ENCODE measurements around the gene KCTD11.
"Not testable (repeated sequence)": the region's sequence is repeated elsewhere in the genome, so short reads cannot be mapped to it uniquely, and the experiment has no call there.

KCTD11 gene

DNA sequence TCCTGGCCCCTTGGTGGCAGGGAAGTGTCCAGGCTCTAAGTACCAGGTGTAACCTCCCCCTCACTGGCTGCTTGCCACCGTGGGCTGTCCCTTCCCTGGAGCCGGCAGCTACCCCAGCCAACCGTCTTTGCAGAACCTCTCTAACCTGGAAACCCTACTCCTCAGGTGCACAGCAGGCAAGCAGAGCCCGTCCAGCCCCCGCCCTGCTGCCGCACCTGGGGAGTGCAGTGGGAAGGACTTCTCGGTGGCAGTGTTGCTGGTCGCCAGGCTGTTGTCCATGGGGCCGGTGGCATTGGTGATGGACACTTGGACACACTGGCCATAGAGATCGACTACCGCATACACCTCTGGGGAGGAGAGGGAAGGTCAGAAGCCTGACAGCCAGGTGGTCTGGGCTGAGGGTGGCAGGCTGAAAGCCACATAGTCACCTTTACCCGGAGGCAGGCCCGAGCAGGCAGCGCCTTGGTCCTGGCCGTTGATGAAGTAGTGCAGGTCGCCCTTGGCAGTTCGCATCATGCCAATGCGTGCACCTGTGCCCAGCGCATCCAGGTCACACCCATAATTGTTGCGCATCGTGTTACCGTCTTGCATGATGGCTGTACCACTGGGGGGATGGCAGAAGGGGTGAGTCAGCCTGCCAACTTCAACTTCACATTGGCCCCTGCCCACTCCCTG, 29.3 kb upstream of the KCTD11 start:
- no peak for ATAC-seq

DNA sequence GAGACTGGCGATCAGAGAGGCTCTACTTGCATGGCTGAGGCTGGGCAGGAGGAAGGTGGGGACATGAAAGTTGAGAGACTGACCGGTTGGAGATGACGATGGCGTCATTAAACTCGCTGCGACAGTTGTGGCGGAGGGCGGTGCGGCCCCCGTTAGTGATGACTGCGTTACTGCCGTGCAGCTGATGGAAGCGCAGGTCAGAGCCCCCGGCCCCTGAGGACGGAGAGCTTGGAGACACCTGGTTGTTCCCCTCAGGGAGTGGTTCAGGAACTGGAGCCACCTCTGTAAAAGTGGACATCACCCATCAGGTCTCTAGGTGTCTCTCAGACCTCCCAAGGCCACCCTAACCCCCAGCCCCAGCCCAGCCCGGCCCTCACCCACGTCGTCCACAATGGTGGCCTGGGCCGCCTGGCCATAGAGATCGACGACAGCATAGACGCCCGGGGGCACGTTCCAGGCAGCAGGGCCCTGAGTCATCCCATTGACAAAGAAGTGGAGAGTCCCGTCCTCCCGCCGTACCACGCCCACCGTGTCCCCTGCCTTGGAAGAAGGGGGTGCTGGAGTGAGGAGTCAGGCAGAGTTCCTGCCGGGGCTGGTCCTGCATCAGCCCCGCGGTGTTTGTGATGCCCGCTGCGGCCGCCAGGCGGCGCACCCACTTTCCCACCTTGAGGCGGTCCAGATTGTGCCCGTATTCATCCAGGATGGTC, 28.1 kb upstream of the KCTD11 start:
- ATAC-seq = peak; percentile 33 to 42

DNA sequence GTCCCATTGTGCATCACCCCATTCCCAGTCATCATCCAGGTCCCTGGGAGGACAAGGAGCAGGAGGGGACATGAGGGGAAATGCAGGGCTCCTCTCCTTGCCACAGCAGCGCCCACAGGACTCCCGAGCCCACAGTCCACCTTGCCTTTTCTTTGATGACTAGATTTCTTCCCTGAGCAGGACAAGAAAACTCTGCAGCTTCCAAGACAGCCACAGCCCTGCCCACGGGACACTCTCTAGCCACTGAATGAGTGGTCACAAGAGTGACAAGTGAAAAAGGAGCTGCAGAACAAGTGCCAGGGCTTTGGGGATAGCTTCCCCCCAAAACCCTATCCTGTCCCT, 27.6 kb upstream of the KCTD11 start:
- ATAC-seq = no peak

DNA sequence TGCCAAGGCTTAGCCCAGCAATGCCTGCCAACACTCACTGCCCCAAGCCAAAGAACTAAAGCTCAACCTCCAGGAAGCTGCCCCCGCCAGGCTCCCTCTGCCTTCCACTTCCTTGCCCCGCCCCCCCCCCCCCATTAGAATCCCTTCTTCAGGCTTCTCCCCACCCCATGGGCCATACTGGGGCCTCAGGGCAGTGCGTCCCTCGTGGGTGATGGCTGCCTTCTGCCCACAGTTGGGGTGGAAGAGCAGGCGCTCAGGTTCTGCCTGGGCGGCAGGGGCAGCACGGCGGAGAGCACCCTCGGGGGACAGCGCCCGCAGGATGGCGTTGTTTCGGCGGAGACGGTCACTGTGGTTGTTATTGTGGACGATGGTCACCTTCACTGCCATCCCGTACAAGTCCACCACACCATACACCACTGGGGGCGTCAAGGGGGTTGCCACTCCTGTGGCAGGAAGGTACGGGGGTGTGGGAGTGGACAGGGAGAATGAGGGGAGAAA, 26.9 kb upstream of the KCTD11 start:
- no peak for ATAC-seq

DNA sequence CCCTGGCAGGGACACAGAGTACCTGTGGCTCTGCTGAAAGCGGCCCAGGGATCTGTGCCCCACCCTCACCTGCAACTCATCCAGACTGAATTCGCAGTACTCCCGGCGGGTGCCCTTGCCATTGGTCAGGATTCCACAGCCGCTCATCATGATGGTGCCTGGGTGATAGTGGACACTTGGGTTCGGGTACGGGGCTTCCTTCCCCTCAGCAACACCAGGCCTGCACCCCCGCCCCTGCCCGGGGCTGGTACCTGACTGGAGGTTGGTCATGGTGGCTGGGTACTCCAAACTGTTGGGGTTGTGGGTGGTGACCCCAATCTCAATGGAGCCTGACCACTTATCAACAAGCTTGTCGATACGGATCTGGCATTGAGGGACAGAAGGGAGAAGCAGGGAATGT, 25.8 kb upstream of the KCTD11 start:
- ATAC-seq = no peak

DNA sequence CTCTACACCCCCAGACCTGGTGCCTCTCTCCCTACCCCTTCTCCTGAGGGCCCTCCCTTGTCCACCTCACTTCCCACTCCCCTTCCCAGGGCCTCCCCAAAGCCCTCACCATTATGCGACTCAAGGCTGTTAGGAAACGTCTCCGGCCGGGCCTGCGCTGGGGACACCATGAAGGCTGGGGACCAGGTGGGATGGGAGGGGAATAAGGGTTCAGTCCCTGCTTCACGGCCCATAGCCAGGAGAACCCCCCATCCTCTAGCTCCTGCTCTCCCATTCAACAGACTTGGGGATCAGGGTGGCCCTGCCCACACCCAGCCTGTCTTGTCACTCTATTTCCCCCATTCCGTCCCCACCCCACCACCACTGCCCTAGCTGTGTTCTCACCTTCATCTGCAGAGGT, 24.9 kb upstream of the KCTD11 start:
- ATAC-seq = no peak

DNA sequence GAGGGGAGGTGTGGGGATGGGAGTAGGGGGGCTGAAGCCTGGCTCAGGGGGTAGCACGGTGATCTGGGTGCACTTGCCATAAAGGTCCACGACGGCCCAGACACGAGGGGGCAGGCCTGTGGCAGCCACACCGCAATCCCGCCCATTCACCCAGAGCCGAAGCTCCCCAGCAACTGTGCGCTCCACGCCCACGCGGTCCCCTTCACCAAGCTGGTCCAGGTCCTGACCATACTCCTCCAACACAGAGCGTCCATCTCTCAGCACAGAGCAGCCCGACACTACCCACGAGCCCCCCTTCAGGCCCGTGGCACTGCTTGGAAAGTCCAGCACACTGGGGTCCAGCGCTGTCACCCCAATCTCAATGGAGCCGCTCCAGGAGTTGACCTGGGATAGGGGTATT, 24.5 kb upstream of the KCTD11 start:
- ATAC-seq = no peak

DNA sequence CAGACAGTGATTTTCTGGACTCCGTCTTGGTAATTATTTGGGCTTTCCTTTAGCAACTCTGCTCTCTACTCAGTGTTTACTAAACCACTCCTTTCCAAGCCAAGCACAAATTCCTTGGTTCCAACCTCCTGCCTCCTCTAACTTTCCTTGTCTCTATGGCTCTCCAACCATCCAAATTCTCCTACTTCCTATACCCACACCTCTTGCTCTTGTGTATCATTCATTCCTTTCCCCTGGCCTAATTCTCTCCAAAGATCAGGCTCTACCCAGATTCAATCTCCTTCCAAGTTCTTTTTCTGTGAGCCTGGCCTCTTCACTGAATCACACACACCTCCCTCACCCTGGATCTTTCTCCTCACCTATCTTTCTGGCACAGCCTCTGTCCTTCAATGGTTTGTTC, 24.0 kb upstream of the KCTD11 start:
- ATAC-seq = no peak

DNA sequence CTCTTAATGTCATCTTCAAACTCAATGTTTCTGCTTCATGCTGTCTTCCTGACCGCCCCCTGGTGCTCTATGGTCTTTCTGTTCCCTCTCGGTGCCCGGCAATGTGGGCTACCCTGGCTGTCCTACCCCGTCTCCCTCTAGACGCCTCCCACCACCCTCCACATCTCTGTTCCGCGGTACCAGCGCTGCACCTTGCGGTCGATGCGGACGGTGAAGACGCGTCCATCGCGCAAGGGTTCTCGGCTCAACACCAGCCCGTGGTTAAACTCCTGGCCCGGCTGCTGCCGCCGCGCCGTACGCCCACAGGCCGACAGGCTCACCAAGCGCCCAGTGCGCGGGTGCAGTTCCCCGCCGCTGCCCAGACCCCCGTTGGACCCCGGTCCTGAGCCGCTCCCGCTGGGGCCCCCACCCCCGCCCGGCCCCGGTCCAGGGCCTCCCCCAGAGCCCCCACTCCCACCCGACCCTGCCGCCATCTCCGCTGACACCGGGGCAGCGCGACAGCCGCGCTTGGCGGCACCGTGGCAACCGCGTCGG, 23.1 kb upstream of the KCTD11 start, which contains the start of gene NEURL4:
TSS of gene NEURL4 (minus strand) at position 496 of the 534 bp plus-strand sequence. CDS start at position 473, 23 bp downstream.
- ATAC-seq = peak; percentile 6 to 12

DNA sequence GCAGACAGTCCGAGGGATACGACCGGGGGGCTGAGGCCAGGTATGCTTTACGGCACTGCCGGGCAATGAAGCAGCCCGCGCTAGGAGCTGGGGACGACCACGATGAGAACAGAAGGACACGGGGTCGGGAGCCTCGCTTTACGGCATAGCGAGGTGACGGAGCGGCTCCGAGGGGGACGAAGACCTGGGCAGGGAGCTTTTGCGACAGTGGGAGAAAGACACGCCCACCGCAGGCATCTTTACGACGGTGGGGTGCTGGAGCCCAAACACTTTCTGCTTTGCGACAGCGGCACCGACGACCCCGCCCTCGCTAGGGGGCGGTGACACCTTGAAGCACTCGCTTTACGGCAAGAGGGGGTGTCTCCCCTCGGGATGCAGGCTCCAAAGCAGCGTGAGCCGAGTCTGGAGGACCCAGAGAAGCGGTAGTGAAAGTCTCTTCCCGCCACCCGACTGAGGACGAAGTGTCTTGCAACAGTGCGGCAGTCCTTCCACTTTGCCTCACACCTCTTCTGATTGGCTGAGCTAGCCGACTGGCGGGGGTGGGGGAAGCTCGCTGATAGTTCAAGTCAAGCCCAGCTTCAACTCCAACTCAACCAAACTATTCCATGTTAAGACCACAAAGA, 22.5 kb upstream of the KCTD11 start:
- ATAC-seq = peak; percentile 74 to 80

DNA sequence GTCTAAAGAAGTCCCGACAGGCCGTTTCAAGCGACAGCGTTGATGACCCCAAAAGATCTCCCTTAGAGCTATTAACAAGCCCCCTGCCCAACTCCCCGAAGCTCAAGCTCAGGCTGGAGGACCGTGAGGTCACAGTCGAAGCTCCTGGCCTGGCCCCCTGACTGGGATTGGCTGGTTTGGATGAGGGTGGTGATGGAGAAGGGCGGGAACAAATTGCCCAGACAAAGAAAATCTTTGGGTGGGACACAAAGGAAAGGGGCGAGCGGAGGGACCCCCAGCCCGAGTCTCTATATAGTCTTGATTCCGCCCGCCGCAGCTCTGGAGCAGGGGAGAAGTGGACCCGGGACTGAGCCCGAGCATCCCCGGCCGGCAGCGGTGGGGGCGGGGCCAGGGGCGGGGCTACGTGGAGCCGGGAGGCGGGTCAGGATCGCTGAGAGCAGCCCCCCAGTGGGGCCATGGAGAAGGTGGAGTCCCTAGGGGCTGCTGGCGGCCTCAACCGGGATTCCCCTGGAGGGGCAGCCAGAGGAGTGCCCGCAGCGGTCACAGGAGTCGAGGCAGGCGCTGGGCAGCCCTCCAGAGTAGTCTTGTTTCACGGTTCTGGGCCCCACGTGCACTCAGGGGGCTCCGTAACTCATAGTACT, 21.8 kb upstream of the KCTD11 start:
- ATAC-seq = peak; percentile 64 to 70

DNA sequence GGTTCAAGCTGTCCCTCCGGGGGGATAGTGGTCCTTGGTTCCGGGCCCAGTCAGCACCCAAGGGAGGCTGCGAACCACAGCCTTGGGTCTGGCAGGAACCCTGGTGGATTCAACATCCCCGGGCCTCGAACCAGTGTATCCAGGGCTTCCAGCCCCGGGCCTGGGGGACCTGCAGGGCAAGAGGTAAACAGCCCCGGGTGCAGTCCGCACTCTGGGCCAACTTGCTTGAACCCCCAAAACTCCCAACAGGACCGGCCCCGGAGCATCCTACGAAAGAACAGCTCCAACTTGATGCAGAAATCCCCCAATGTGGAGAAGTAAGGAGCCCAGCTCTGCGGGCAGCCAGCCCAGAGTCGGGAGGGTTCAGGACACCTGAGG, 21.3 kb upstream of the KCTD11 start:
- ATAC-seq = no peak

DNA sequence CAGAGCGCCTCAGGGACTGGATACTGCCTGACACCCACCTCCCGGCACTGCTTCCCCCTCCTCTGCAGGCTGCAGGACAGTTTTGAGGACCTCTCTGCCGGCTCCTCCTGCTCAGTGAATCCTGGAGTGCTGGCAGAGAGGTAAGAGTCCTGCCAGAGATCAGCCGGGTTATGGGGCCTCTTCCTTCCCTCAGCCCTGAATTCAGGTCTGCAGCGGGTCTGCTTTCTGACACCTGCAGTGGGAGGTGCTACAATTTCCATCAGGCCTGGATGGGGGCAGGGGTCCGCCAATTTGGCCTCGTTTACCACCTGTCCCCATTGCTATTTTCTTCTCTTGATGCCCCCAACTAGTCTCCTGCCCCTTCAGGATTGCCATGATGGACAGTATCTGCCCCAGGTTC, 19.9 kb upstream of the KCTD11 start:
- ATAC-seq = no peak

DNA sequence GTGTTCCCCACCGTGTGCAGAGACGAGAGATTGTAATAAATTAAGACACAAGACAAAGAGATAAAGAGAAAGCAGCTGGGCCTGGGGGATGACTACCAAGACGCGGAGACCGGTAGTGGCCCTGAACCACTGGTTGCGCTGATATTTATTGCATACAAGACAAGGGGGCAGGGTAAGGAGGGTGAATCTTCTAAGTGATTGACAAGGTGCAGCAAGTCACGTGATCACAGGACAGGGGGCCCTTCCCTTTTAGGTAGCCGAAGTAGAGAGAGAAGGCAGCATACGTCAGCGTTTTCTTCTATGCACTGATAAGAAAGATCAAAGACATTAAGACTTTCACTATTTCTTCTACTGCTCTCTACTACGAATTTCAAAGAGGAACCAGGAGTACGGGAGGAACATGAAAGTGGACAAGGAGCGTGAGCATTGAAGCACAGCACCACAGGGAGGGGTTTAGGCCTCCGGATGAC, 19.3 kb upstream of the KCTD11 start:
- not testable (repeated sequence) for ATAC-seq

DNA sequence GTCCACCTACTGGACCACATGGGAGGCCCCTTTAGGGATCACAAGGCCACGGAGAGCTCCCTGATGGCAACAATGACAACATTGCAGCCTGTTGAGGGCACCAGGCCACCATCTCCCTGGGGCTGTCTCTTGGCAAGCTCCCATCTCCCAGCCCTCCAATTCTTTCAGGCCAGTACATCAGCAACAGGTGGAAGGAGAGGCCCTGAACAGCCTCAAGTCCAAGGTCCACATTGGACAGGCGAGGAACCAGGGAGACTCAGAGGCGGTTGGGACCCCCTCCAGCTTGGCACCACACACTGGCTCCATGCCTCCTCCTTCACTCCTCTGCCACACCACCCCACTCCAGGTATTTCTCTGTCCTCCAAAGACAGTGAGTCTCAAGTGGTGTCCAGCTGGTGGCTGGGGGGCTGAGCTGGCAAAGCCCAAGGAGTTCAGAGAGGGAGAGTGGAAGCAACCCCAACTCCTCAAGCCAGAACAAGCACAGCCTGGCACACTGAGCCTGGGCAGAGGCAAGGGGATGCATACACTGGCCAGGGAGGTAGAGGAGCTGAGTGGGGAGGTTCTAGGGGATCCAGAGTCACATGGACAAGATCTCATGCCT, 16.9 kb upstream of the KCTD11 start:
- ATAC-seq = no peak

DNA sequence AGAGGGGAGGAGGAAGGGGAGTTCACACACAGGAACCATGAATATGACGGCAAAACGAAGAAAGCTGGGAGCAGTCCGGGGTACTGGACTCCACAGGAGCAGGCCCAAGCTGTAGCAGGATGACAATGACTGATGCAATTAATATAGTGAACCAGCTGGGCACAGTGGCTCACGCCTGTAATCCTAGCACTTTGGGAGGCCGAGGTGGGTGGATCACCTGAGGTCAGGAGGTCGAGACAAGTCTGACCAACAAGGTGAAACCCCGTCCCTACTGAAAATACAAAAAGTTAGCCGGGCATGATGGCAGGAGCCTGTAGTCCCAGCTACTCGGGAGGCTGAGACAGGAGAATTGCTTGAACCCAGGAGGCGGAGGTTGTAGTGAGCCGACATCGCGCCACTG, 16.2 kb upstream of the KCTD11 start:
- ATAC-seq = not testable (repeated sequence)

DNA sequence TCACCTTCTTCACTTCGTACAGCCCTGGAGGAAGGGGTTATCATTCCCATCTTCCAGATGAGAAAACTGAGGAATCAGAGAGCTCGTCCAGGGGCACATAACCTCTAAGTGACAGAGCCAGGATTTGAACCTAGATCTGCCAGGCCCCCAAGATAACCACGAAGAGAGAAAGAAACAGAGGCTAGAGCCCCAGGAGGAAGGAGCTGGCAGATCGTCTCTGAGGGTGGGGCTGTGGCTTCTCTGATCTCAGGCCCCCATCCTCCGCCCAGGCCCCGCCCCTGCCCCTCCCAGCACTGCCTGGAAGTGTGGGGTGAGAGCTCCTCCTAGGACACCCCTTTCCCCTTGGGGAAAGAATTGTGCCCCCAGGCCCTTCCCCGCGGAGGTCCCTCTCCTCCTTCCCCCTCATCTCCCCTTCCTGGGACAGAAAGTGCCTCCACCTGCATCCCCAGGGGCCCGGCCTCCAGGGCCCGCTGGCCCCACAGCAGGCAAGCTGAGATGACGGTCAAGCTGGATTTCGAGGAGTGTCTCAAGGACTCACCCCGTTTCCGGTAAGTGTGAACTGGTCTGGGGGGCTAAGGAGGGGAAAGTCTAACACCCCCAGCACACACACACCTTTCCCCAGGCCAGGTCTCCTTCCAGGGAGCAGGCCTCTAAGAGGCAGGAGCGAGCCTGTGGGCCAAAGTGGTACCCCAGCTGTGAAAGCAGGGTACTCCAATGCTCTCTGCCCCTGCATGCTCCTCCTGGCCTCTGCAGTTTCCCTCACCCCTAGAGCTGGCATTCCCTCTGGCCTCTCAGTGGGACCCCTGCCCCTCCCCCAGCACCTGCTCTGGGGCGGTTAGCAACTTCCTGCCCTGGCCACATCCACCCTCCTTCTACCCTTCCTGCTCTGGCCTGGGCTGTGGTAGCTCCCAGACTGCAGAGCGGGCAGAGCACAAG, 15.5 kb upstream of the KCTD11 start, which contains the start of gene ACAP1:
TSS of gene ACAP1 (plus strand) at position 290 of the 936 bp plus-strand sequence. CDS start at position 496, 206 bp downstream.
- ATAC-seq = peak; percentile 95 to 96

DNA sequence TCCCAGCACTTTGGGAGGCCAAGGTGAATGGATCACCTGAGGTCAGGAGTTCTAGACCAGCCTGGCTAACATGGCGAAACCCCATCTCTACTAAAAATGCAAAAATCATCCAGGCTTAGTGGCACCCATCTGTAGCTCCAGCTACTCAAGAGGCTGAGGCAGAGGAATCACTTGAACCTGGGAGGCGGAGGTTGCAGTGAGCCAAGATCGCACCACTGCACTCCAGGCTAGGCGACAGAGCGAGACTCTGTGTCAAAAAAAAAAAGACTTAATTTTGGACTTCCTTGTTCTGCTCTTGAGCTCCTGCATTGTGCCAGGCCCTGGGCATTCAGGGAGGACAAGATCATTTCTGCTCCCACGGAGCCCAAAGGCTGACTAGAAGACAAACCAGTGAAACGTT, 14.4 kb upstream of the KCTD11 start:
- not testable (repeated sequence) for ATAC-seq

DNA sequence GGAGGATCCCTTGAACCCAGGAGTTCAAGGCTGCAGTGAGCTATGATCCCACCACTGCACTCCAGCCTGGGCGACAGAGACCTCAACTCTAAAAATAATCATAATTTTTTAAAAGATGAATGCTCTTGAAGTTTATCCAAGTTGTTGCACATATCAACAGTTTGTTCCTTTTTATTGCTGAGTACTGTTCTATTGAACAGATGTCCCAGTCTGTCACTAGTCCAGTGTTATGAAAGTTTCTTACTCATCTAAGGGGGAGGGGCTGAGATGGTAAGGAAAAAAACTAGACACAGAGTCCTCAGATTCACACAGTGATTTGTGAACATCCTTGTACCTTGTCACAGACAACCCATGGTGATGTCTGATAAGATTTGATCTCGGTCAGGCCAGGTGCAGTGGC, 11.8 kb upstream of the KCTD11 start:
- no peak for ATAC-seq

DNA sequence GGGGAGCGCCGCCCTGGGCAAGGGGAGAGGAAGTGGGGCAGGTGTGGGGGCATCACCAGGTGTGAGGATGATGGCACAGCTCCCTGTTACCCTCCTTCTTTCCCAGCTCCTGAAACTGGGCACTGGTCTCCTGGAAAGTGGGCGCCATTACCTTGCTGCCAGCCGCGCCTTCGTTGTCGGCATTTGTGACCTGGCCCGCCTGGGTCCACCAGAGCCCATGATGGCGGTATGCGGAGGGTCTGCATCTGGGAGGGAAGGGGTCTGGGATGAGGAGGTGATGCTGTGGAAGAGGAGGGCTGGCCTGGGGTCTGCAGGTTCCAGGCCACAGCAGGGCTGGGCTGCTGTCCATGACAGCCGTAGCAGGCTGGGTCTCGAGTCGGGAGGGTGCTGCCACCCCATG, 10.1 kb upstream of the KCTD11 start:
- no peak for ATAC-seq

DNA sequence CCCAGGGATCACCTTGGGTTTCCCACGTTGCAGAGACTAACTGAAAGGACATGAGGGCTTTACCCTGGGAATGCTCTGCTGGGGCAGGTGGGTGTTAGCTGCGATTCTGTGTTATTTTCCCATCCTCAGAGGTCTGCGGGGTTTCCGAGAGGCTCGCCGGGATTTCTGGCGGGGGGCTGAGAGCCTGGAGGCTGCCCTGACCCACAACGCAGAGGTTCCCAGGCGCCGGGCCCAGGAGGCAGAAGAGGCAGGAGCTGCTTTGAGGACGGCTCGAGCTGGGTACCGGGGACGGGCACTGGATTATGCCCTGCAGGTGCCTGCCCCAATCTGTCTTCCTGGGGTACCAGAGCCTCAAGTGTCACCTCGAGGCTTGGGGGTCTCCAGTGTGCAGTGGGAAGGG, 8.7 kb upstream of the KCTD11 start:
- no peak for ATAC-seq

Data from activated CD4-positive, CD25-positive, alpha-beta regulatory T cell treated with anti-CD3 and anti-CD28 coated beads, Interleukin-2, amount 50 U/mL, for 24 hours (primary cell).